Daoy (cell line): ENCODE data around the gene MINDY3. TPM values are rescaled to one million over a fixed set of nuclear protein-coding genes. Genes with fewer than 3 reads are reported as not detected.
"Not testable (repeated sequence)": the region's sequence is repeated elsewhere in the genome, so short reads cannot be mapped to it uniquely, and the experiment has no call there.

ENCODE experiments used
- DNase-seq: peaks from one replicate; pipeline ENCODE4 v3.0.0-alpha.2; 2015; ENCODE audit warnings: low read depth
- total RNA-seq: library from RNA; depleted of rRNA; stranded (reverse); fragments of >200 nt; shearing (Covaris generic); gene quantifications from 2 replicates; pipeline ENCODE4 v1.2.3, GENCODE V29; 2014; rRNA removed

MINDY3 gene
- 21.2 and 24.7 TPM in 2 replicates for total RNA-seq

- peak; percentile 80 for DNase-seq
These were observed at the start of gene MINDY3 for GRCh38 chr10:15859906-15860691. MINDY3 (minus strand) TSS chr10:15860507; CDS start chr10:15860299, 208 bp downstream.

- DNase-seq, result no peak
These were observed 41.6 kb upstream of the MINDY3 start for GRCh38 chr10:15901889-15902288.

- peak; percentile 2 for DNase-seq
These were observed 37.7 kb upstream of the MINDY3 start for GRCh38 chr10:15898046-15898445.

- peak; percentile 48 for DNase-seq
These were observed 37.0 kb upstream of the MINDY3 start for GRCh38 chr10:15897287-15897686.

DNA sequence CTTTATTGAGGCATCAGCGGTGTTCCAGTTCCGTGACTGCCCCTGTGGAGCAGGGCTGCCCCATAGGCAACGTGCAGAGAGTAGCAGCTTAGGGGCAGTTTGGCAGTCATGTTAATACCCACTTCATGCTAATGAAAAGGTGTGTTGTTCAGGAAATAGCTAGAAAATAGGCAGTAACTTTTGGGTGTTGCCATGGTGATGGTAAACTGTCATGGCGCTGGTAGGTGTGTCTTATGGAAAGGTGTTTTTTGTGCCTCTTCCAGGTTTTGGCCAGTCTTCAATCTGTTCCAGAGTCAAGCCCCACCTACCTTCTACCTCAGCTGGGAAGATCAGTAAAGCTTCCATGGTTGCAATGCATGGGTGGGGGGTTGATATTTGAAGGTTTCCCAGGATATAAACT, 36.3 kb upstream of the MINDY3 start:
- DNase-seq, result no peak

DNA sequence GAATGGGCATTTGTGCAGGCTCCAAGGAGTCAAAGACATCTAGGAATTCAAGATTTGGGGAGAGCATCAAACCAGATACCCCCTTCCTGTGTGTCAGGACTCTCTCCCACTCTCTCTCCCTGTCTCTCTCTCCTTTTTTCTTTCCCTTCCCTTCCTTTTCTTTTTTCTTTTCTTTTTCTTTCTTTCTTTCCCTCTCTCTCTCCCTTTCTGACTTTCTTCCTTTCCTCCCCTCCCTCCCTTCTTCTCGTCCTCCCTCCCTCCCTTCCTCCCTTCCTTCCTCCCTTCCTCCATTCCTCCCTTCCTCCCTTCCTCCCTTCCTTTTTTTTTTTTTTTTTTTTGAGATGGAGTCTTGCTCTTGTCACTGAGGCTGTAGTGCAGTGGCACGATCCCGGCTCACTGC, 24.1 kb upstream of the MINDY3 start:
- no peak for DNase-seq

DNA sequence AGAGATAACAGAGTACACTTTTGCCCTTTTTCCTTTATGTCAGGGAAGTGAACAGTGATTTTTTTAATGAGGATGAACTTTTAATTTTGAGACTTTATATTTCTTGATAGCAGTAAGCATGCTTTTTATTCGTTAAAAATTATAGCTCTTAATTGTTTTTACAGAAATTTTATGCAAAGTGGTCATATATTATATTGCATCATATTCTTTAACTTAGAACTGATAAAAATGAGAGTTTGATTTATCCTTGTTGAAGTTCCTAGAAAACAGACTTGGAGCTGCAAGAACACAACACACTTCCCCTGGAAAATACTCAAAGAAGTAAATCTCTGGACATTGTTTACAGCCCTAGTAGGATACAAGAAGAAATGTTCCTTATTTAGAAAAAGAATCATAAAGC, 21.2 kb upstream of the MINDY3 start:
- DNase-seq, result no peak

DNA sequence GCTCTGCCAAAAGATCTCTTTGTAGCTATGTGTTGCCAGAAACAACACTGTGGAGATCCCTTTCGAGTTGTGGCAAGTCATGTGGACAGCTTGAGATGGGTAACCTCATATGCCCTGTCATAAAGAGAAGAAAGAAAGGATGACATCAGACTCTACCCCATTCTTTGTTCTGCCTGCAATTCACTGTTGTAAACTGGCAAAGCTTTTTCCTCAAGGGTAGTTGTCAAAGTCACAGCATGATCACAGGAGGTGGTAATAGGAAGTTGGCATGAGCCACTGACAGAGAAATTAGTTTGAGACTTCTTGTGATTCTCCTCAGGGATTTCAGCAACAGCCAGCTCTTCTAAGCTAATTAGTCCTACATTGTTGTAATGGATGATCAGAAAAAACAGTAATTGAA, 19.4 kb upstream of the MINDY3 start:
- no peak for DNase-seq

DNA sequence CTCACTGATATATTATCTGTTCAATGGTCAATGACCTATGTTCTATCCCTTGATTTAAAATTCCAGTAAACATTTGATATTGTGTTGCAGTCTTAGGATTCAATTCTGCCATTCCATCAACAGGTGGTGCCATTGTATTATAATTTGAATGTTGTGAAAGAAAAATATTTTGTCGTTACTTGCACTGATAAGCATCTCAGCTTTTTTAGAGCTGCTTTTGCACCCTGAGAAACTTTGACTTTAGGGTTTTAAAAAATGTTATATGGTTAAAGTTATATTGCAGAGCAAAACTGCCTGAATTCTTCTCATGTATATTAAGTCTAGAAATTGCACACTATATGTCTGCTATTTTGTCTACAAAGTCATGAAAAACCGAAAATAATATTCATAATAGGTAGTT, 18.8 kb upstream of the MINDY3 start:
- DNase-seq, result no peak

DNA sequence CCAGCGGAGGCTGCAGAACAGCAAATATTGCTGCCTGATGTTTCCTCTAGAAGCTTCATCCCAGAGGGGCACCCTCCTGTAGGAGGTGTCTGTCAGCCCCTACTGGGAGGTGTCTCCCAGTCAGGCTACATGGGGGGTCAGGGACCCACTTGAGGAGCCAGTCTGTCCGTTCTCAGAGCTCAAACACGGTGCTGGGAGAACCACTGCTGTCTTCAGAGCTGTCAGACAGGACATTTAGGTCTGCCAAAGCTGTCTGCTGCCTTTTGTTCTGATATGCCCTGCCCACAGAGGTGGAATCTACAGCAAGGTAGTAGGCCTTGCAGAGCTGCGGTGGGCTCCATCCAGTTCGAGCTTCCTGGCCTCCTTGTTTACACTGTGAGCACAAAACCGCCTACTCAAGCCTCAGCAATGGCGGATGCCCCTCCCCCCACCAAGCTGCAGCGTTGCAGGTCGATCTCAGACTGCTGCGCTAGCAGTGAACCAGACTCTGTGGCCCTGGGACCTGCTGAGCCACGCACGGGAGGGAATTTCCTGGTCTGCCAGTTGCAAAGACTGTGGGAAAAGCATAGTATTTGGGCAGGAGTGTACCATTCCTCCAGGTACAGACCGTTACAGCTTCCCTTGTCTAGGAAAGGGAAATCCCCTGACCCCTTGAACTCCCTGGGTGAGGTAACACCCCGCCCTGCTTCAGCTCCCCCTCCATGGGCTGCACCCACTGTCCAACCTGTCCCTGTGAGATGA, 17.7 kb upstream of the MINDY3 start:
- no peak for DNase-seq

- not testable (repeated sequence) for DNase-seq
These were observed 16.0 kb upstream of the MINDY3 start for GRCh38 chr10:15876274-15876673.

DNA sequence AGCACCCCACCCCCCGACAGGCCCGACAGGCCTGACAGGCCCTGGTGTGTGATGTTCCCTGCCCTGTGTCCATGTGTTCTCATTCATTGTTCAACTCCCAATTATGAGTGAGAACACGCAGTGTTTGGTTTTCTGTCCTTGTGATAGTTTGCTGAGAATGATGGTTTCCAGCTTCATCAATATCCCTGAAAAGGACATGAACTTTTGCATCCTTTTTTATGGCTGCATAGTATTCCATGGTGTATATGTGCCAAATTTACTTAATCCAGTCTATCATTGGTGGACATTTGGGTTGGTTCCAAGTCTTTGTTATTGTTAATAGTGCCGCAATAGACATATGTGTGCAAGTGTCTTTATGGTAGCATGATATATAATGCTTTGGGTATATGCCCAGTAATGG, 12.3 kb upstream of the MINDY3 start:
- DNase-seq, result not testable (repeated sequence)

DNA sequence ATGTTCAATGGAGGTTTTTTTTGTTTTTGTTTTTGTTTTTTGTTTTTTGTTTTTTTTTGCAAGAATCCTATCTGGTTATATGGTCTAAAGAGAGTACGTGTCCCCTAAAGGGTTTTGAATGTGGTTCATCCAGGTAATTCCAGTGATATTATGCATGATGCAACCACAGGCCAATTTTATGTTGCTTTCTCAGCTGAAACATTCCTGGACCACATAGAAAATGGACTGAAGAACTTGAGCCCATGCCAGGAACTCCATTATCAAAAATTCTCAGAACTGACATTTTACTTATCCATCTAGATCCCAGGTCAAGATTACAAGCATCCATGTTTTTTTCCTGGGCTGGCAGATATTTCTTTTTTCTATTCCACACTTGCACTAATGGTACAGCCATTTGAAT, 11.5 kb upstream of the MINDY3 start:
- DNase-seq, result no peak

- DNase-seq, result no peak
These were observed 9.6 kb upstream of the MINDY3 start for GRCh38 chr10:15869935-15870334.

GRCh38 chr10:15868006-15868405, 7.7 kb upstream of the MINDY3 start:
- peak; percentile 48 for DNase-seq

DNA sequence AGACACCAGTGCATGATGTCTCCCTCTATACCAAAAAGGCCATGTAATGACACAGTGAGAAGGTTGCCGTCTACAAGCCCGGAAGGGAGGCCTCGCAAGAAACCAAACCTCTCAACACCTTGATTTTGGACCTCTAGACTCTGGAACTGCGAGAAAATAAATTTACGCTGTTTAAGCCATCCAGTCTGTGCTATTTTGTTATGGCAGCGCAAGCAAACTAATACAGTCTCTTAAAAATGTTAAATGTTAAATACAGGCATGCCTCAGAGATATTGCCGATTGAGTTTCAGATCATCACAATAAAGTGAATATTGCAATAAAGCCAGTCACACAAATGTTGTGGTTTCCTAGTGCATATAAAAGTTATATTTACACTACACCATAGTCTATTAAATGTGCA, 5.0 kb upstream of the MINDY3 start:
- DNase-seq, result no peak

DNA sequence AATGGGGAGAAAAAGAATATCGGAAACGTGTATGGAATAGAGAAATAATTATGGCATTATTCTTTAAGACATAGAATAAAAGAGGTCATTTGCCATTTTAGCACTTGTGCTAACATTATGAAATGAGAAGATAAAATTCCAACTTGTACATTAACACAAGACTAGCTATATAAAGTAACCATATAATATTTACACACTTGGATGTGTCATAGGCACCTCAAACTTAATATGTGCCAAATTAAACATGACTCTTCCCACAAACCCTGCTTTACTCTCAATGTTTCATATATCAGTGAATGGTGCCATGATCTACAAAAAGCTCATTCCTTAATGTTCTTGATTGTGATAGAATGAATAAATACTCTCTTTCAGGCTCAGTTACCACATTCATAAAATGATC, 4.1 kb upstream of the MINDY3 start:
- no peak for DNase-seq

GRCh38 chr10:15863733-15864132, 3.4 kb upstream of the MINDY3 start:
- DNase-seq, result no peak

- DNase-seq, result no peak
These were observed 3.0 kb upstream of the MINDY3 start for GRCh38 chr10:15863323-15863722.

- DNase-seq, result no peak
These were observed 440 bp upstream of the MINDY3 start for GRCh38 chr10:15860692-15861201.

DNA sequence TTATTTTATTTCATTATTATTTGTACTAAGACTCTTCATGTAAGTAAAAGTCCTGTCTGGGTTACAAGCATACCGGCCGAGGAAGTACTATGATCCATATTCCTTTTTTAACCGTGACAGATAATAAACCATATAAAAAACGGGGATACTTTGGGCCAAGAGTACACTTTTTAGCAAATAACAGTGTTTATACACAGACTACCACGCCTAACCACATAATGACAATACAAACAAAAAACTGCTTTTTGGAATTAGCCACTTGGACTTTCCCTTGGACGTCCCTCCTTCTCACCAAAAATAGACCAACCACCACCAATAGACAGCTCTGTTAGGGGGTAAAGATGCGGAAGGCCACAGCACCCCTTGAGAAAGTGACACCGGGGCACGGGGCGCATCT, 800 bp downstream of the MINDY3 start:
- no peak for DNase-seq

- no peak for DNase-seq
These were observed 1.4 kb downstream of the MINDY3 start for GRCh38 chr10:15858861-15859281.

DNA sequence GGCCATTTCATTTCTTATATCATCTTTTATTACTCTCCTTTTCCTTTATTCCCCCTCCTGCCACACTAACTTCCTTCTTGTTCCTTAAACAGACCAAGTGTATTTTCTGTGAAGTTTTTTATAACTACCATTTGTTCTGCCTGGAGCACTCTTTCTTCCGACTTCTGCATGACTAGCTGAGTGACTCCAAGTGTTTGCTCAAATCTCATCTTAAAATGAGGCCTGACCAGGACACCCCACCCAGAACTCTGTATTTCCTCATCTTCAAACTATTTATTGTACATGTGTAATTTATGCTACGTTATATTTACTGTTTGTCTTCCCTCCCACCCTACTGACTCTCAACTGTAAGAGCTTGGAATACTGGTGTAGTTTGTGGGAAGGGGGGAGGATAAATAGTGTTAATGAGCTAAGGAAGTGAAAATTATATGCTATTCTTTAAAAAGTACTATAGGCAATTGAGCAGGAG, 3.2 kb downstream of the MINDY3 start:
- DNase-seq, result no peak
